Measurements from ENCODE around the gene HGS. TPM values are rescaled to one million over a fixed set of nuclear protein-coding genes. Genes with fewer than 3 reads are reported as not detected.

HGS gene
- total and polyA plus RNA-seq, 2 of the 13 experiments (the other 11 are each of a cell fraction or from before 2014, with no cell fraction given) = 73.3 to 78.1 TPM

DNA sequence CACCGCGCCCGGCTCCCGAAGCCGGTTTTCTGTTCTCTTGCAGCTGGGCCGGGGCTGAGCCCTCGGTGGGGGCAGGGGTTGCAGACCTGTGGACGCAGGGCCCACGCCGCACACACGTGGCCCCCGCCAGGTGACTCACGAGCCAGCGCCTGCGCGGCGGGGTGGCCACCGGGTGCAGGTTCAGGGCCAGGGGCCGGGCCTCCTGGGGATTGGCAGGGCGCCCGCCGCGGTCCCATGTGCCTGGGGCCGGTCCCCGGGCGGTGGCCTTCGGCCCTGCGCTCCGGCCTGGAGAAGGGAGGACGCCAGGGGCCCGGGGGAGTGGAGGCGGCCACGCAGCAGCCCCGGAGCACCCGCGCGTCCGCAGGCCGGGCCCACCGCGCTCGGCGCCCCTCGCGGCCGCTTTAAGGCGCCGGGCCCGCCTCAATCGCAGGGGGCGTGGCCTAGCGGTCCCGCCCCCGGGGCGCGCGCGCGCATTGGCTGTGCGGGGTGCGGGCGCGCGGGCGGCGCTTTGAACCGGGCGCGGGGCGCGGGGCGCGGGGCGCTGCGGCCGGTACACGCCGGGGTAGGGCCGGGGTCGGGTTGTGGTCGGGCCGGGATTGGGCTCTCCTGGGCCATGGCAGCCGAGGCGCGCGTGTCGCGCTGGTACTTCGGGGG is 28.1 kb downstream of the HGS start, which contains the start of gene SLC25A10 (continued):
- TF ChIP-seq, protein P1, sequence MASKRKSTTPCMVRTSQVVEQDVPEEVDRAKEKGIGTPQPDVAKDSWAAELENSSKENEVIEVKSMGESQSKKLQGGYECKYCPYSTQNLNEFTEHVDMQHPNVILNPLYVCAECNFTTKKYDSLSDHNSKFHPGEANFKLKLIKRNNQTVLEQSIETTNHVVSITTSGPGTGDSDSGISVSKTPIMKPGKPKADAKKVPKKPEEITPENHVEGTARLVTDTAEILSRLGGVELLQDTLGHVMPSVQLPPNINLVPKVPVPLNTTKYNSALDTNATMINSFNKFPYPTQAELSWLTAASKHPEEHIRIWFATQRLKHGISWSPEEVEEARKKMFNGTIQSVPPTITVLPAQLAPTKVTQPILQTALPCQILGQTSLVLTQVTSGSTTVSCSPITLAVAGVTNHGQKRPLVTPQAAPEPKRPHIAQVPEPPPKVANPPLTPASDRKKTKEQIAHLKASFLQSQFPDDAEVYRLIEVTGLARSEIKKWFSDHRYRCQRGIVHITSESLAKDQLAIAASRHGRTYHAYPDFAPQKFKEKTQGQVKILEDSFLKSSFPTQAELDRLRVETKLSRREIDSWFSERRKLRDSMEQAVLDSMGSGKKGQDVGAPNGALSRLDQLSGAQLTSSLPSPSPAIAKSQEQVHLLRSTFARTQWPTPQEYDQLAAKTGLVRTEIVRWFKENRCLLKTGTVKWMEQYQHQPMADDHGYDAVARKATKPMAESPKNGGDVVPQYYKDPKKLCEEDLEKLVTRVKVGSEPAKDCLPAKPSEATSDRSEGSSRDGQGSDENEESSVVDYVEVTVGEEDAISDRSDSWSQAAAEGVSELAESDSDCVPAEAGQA (IDR thresholded peaks at IDR 0.05; ENCODE audit: low read depth) = no peak
- TF ChIP-seq, protein P1 (CRISPR knock-in tag; IDR thresholded peaks at IDR 0.05; ENCODE audit: borderline replicate concordance) = peak; percentile 99
- TF ChIP-seq ZSCAN22 (CRISPR knock-in tag; IDR thresholded peaks at IDR 0.05) (peak; percentile 67; the same call in 1 of the 2 replicates), SNRNP70 (IDR thresholded peaks at IDR 0.05; ENCODE audit: low read depth, low read length) (no peak), NR2F6 (IDR thresholded peaks at IDR 0.05) (peak; percentile 40), NR2F6 (CRISPR knock-in tag; IDR thresholded peaks at IDR 0.05) (peak; percentile 91), EP300 (IDR thresholded peaks at IDR 0.05; ENCODE audit: low read depth in 2 of 2, low read length in 2 of 2) (peak; percentile 41 to 88; a peak in 2 of 4 replicates), EP300 (CRISPR knock-in tag; IDR thresholded peaks at IDR 0.05; ENCODE audit: borderline replicate concordance) (peak; percentile 97), HMGXB4 (CRISPR knock-in tag; IDR thresholded peaks at IDR 0.05; ENCODE audit: borderline replicate concordance in 1 of 2, low read depth in 1 of 2) (peak in 1 of 2 experiments; percentile 92; a peak in 1 of 4 replicates), RBFOX2 (IDR thresholded peaks at IDR 0.05; ENCODE audit: low read depth, low read length) (peak; percentile 78), ZNF605 (CRISPR knock-in tag; IDR thresholded peaks at IDR 0.05) (peak; percentile 97; the same call in 1 of the 2 replicates), SNAPC2 (CRISPR knock-in tag; IDR thresholded peaks at IDR 0.05) (peak; percentile 98), HES4 (CRISPR knock-in tag; IDR thresholded peaks at IDR 0.05; ENCODE audit: borderline replicate concordance) (peak; percentile 99), KDM3A (CRISPR knock-in tag; IDR thresholded peaks at IDR 0.05; ENCODE audit: low read depth) (peak; percentile 96), ZFP36L1 (CRISPR knock-in tag; IDR thresholded peaks at IDR 0.05) (peak; percentile 99), CCAR2 (optimal IDR thresholded peaks at IDR 0.05; ENCODE audit: low read depth, low read length) (no peak)
- TF ChIP-seq, protein P2, sequence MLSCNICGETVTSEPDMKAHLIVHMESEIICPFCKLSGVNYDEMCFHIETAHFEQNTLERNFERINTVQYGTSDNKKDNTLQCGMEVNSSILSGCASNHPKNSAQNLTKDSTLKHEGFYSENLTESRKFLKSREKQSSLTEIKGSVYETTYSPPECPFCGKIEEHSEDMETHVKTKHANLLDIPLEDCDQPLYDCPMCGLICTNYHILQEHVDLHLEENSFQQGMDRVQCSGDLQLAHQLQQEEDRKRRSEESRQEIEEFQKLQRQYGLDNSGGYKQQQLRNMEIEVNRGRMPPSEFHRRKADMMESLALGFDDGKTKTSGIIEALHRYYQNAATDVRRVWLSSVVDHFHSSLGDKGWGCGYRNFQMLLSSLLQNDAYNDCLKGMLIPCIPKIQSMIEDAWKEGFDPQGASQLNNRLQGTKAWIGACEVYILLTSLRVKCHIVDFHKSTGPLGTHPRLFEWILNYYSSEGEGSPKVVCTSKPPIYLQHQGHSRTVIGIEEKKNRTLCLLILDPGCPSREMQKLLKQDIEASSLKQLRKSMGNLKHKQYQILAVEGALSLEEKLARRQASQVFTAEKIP (CRISPR knock-in tag; IDR thresholded peaks at IDR 0.05; ENCODE audit: borderline replicate concordance) = no peak
- TF ChIP-seq, protein P3, sequence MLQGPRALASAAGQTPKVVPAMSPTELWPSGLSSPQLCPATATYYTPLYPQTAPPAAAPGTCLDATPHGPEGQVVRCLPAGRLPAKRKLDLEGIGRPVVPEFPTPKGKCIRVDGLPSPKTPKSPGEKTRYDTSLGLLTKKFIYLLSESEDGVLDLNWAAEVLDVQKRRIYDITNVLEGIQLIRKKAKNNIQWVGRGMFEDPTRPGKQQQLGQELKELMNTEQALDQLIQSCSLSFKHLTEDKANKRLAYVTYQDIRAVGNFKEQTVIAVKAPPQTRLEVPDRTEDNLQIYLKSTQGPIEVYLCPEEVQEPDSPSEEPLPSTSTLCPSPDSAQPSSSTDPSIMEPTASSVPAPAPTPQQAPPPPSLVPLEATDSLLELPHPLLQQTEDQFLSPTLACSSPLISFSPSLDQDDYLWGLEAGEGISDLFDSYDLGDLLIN (CRISPR knock-in tag; IDR thresholded peaks at IDR 0.05; ENCODE audit: borderline replicate concordance) = peak; percentile 95
